IMR-90 (cell line): ENCODE results near the gene PLCB4. TPM values are rescaled to one million over a fixed set of nuclear protein-coding genes. Genes with fewer than 3 reads are reported as not detected.

Experiments
- ATAC-seq: fragments of 200-7000 bp; cut with Tn5 transposase; 2 replicates; pipeline ENCODE4 v1.9.1; 2020; ENCODE audit warnings: low read depth, mild to moderate bottlenecking, moderate library complexity
- BruUV-seq: library from RNA; stranded (reverse); fragments of 400-500 nt; replicated peaks from 2 replicates; lab custom pipeline; 2021; lab: Mats Ljungman, UMichigan
- CTCF ChIA-PET: fragments of 300-600 bp; formaldehyde crosslinking; extraction: SDS; loops from one replicate; lab custom pipeline; 2021; ENCODE audit warnings: antibody characterized with exemption; lab: Yijun Ruan, JAX
- POLR2A ChIA-PET: fragments of 300-600 bp; sonication (Branson Sonifier 250); formaldehyde crosslinking; loops from one replicate; lab custom pipeline; 2022; ENCODE audit warnings: antibody characterized with exemption; ENCODE audit not compliant: unreplicated experiment; lab: Charles Lee
- DNase-seq: peaks from one replicate; pipeline ENCODE4 v3.0.0; 2013
- H2AFZ ChIP-seq: replicated peaks from 2 replicates; pipeline ENCODE3; 2013; ENCODE audit warnings: low read length, mild to moderate bottlenecking; ENCODE audit not compliant: poor library complexity
- H2AK5ac ChIP-seq: 2 replicates; pipeline ENCODE4 v1.6.1; 2013; ENCODE audit warnings: low read depth, low read length, inconsistent platforms
- H2AK9ac ChIP-seq: replicated peaks from 2 replicates; pipeline ENCODE3; 2013; ENCODE audit warnings: mild to moderate bottlenecking, low read depth, low read length, moderate library complexity; ENCODE audit not compliant: poor library complexity
- H2BK120ac ChIP-seq: 2 replicates; pipeline ENCODE4 v1.6.1; 2013; ENCODE audit warnings: low read depth, low read length, inconsistent platforms
- H2BK15ac ChIP-seq: 3 replicates; pipeline ENCODE4 v1.6.1; 2013; ENCODE audit warnings: low read depth, low read length, inconsistent platforms
- H2BK20ac ChIP-seq: 2 replicates; pipeline ENCODE4 v1.6.1; 2013; ENCODE audit warnings: low read depth, mild to moderate bottlenecking, inconsistent platforms, low read length, moderate library complexity
- H2BK5ac ChIP-seq: 2 replicates; pipeline ENCODE4 v1.6.1; 2013; ENCODE audit warnings: mild to moderate bottlenecking, low read depth, low read length, inconsistent platforms; ENCODE audit not compliant: poor library complexity, severe bottlenecking
- H3K14ac ChIP-seq: replicated peaks from 2 replicates; pipeline ENCODE4 v1.6.1; 2013; ENCODE audit warnings: low read depth, low read length, inconsistent platforms
- H3K18ac ChIP-seq: 2 replicates; pipeline ENCODE4 v1.6.1; 2013; ENCODE audit warnings: low read depth, low read length, control low read depth
- H3K23ac ChIP-seq: 2 replicates; pipeline ENCODE4 v1.6.1; 2013; ENCODE audit warnings: low read depth, low read length, inconsistent platforms
- H3K27ac ChIP-seq: 2 replicates; pipeline ENCODE4 v1.5.1; 2013; ENCODE audit warnings: mild to moderate bottlenecking, control low read depth, low read length; ENCODE audit not compliant: insufficient read depth
- H3K27me3 ChIP-seq: 2 replicates; pipeline ENCODE4 v1.6.1; 2013; ENCODE audit warnings: low read length; ENCODE audit not compliant: control insufficient read depth, insufficient read depth
- H3K36me3 ChIP-seq: 2 replicates; pipeline ENCODE4 v1.6.1; 2013; ENCODE audit warnings: low read length, mixed read lengths; ENCODE audit not compliant: control insufficient read depth, insufficient read depth
- H3K4ac ChIP-seq: 2 replicates; pipeline ENCODE4 v1.6.1; 2013; ENCODE audit warnings: low read depth, low read length, inconsistent platforms
- H3K4me1 ChIP-seq: 2 replicates; pipeline ENCODE4 v1.6.1; 2013; ENCODE audit warnings: low read length, mixed read lengths; ENCODE audit not compliant: control insufficient read depth, insufficient read depth
- H3K4me2 ChIP-seq: 2 replicates; pipeline ENCODE4 v1.6.1; 2013; ENCODE audit warnings: low read depth, mild to moderate bottlenecking, control low read depth, low read length, moderate library complexity
- H3K4me3 ChIP-seq: 2 replicates; pipeline ENCODE4 v1.5.1; 2013; ENCODE audit warnings: low read depth, mild to moderate bottlenecking, control low read depth, low read length, moderate library complexity; ENCODE audit not compliant: insufficient read depth
- H3K56ac ChIP-seq: 2 replicates; pipeline ENCODE4 v1.6.1; 2013; ENCODE audit warnings: low read length, inconsistent platforms; ENCODE audit not compliant: insufficient read depth; ENCODE audit errors: extremely low read depth
- H3K79me1 ChIP-seq, 2 experiments: 2 replicates each; pipeline ENCODE4 v1.6.1; 2013; ENCODE audit warnings: low read length in 2 of 2, inconsistent platforms in 1 of 2, low read depth in 1 of 2
- H3K9ac ChIP-seq: 2 replicates; pipeline ENCODE4 v1.6.1; 2013; ENCODE audit warnings: low read depth, low read length, control low read depth
- H3K9me1 ChIP-seq: 2 replicates; pipeline ENCODE4 v1.6.1; 2013; ENCODE audit warnings: low read length, inconsistent platforms; ENCODE audit not compliant: insufficient read depth
- H3K9me3 ChIP-seq: 2 replicates; pipeline ENCODE4 v1.6.1; 2013; ENCODE audit warnings: low read length; ENCODE audit not compliant: control insufficient read depth, insufficient read depth
- H4K20me1 ChIP-seq: 2 replicates; pipeline ENCODE4 v1.6.1; 2013; ENCODE audit warnings: low read length, inconsistent platforms; ENCODE audit not compliant: insufficient read depth
- H4K5ac ChIP-seq: 2 replicates; pipeline ENCODE4 v1.6.1; 2013; ENCODE audit warnings: mild to moderate bottlenecking, low read depth, low read length, control low read depth
- H4K8ac ChIP-seq, 2 experiments: 2 replicates each; pipeline ENCODE4 v1.6.1; 2013; ENCODE audit warnings: low read depth in 2 of 2, low read length in 2 of 2, control low read depth in 1 of 2, inconsistent platforms in 1 of 2
- H4K91ac ChIP-seq: 2 replicates; pipeline ENCODE4 v1.6.1; 2013; ENCODE audit warnings: low read depth, low read length, inconsistent platforms; ENCODE audit not compliant: insufficient read depth
- CEBPB ChIP-seq: IDR thresholded peaks from 2 replicates; pipeline ENCODE4 v1.6.1; 2012; ENCODE audit warnings: low read depth, low read length, improper control_type of control experiment
- MAZ ChIP-seq: IDR thresholded peaks from 2 replicates; pipeline ENCODE4 v1.6.1; 2012; ENCODE audit warnings: low read depth, mild to moderate bottlenecking, low read length, improper control_type of control experiment, moderate library complexity, borderline replicate concordance
- POLR2A ChIP-seq: IDR thresholded peaks from 2 replicates; pipeline ENCODE4 v1.6.1; 2012; ENCODE audit warnings: mild to moderate bottlenecking, low read depth, low read length
- RAD21 ChIP-seq: IDR thresholded peaks from 2 replicates; pipeline ENCODE4 v1.6.1; 2012; ENCODE audit warnings: low read length, improper control_type of control experiment
- RCOR1 ChIP-seq: IDR thresholded peaks from 2 replicates; pipeline ENCODE4 v1.6.1; 2012; ENCODE audit warnings: mild to moderate bottlenecking, low read length, improper control_type of control experiment; ENCODE audit not compliant: insufficient replicate concordance
- SMC3 ChIP-seq: fragments of 150-350 bp; IDR thresholded peaks from 2 replicates; pipeline ENCODE4 v1.6.1; 2016; ENCODE audit warnings: low read depth, mild to moderate bottlenecking, antibody characterized with exemption, low read length, moderate library complexity
- WGBS, 2 experiments: methylation state at CpG; one replicate each; pipeline versions ENCODE4 v1.1.5 to v1.1.7; 2013; ENCODE audit warnings: missing lambda C conversion rate in 2 of 2; ENCODE audit not compliant: insufficient read length in 1 of 2; ENCODE audit errors: extremely low coverage in 2 of 2; 5-methylcytosine and 5-hydroxymethylcytosine counted together
- dilution Hi-C: fragments of 300-500 bp; cut with HindIII; formaldehyde crosslinking; loops from one replicate; pipeline ENCODE4 v1.14.3; 2018; ENCODE audit warnings: low sequenced_read_pairs; ENCODE audit not compliant: unreplicated experiment
- in situ Hi-C: fragments of 300-500 bp; cut with MboI; formaldehyde crosslinking; loops from 3 replicates; pipeline ENCODE4 v1.14.3; 2019; ENCODE audit warnings: low sequenced_read_pairs, inconsistent platforms, mixed read lengths
- intact Hi-C: fragments of 100-400 bp; cut with micrococcal nuclease; formaldehyde crosslinking; loops from 2 replicates; pipeline ENCODE4 v1.10.0; 2022
- polyA plus RNA-seq, 3 experiments: library from polyadenylated mRNA; depleted of rRNA; stranded (reverse); fragments of >200 nt; gene quantifications; 2 replicates each; pipeline ENCODE4 v1.2.3, GENCODE V29; 2012; ENCODE audit warnings: low replicate concordance in 1 of 3
- total RNA-seq: library from RNA; depleted of rRNA; stranded (reverse); fragments of >200 nt; gene quantifications from 2 replicates; pipeline ENCODE4 v1.2.3, GENCODE V29; 2012

The PLCB4 gene
- total and polyA plus RNA-seq, 2 of the 4 experiments (the other 2 are of a cell fraction) = 12.5 to 24.0 TPM

GRCh38 chr20:9422321-9423057 lies 353.6 kb downstream of the PLCB4 start:
- H2BK15ac ChIP-seq = no peak overlapping the region
- H3K14ac ChIP-seq = no peak overlapping the region; the same call in 1 of the 2 replicates
- H3K56ac ChIP-seq = no peak overlapping the region
- TF ChIP-seq RAD21 (no peak), POLR2A (no peak), SMC3 (no peak), RCOR1 (no peak), CEBPB (no peak), MAZ (no peak)
- H2BK5ac ChIP-seq = no peak overlapping the region
- H4K5ac ChIP-seq = no peak overlapping the region
- no peak overlapping the region for H2AK5ac ChIP-seq
- no peak overlapping the region for H4K91ac ChIP-seq
- H3K9ac ChIP-seq = no peak overlapping the region
- CTCF ChIA-PET = interaction anchor here (1.3 kb wide), 1 partner anchor 14 kb away, joined by 5 read pairs; no protein-coding TSS in a partner anchor
- dilution Hi-C loops = no loop called here
- intact Hi-C loops = no loop called here
- H2AFZ ChIP-seq = no peak overlapping the region
- H3K4me2 ChIP-seq = no peak overlapping the region
- H3K23ac ChIP-seq = no peak overlapping the region; the same call in 1 of the 2 replicates
- H3K9me3 ChIP-seq = no peaks in the 10 kb centered on the region
- no peaks in the 10 kb centered on the region; the same call in 1 of the 2 replicates for H3K4me1 ChIP-seq
- no peak overlapping the region; a peak in 1 of 4 replicates for H4K8ac ChIP-seq
- H3K36me3 ChIP-seq = peaks cover 16% of the 10 kb centered on the region
- no TSS peak for BruUV-seq
- H2BK120ac ChIP-seq = no peak overlapping the region
- in situ Hi-C loops = loop anchor here (25.0 kb wide), 1 partner anchor 490 kb away; no protein-coding TSS in a partner anchor
- DNase-seq (peak; percentile 20), ATAC-seq (peak; percentile 70)
- H4K20me1 ChIP-seq = no peaks in the 10 kb centered on the region
- H3K27me3 ChIP-seq = no peaks in the 10 kb centered on the region
- H2AK9ac ChIP-seq = no peak overlapping the region
- H3K9me1 ChIP-seq = no peaks in the 10 kb centered on the region
- H3K27ac ChIP-seq = no peak overlapping the region
- no CpG with 5 or more reads among the region's 5 CpGs for WGBS, 2 experiments
- no peak overlapping the region for H3K4me3 ChIP-seq
- H3K79me1 ChIP-seq = no peaks in the 10 kb centered on the region; a peak in 1 of 4 replicates
- POLR2A ChIA-PET = no interaction called here
- no peak overlapping the region for H3K18ac ChIP-seq
- no peak overlapping the region for H2BK20ac ChIP-seq
- H3K4ac ChIP-seq = no peak overlapping the region
